ENCODE results near the gene C2orf81.
"Not testable (repeated sequence)": the region's sequence is repeated elsewhere in the genome, so short reads cannot be mapped to it uniquely, and the experiment has no call there.

Gene C2orf81

DNA sequence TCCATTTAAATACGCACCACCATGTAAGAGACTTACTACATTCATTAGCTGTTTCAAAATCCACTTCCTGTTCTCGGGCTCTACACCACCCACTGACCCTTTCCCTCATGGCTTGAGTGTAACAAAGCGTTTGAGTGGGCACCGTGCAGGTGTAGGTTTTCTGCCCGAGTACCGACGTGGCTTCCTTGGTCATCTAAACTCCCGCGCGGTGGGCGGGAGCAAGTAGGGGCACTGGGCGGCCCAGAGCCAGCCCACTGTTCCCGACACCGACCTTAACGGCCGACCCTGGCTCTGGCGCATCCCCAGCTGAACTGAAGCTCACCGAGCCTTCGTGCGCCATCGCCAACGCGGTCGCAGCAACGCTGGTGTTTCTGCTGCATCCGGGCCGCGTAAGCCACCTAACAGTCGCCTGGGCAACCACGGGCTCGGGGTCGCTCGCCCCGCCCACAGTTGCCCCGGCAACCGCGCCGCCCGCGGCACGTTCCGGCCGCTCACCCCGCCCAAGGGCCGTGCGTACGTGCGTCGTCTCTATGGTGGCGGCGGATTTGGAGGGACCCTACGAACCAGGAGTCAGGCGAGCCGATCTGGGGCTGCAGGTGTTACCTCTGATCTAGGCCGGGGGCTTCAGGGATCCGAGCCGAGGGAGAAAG, at the start of gene C2orf81, which contains the start of gene WDR54:
TSS of gene C2orf81 (minus strand) at position 399 of the 650 bp plus-strand sequence. CDS start at position 340, 59 bp downstream.
TSS of gene WDR54 (plus strand) at position 510 of the 650 bp plus-strand sequence. CDS start 424 bp downstream, outside the sequence.
- DNase-seq (ENCODE audit: low read depth in 2 of 2, low spot score in 1 of 2) = peak; percentile 86 to 87

DNA sequence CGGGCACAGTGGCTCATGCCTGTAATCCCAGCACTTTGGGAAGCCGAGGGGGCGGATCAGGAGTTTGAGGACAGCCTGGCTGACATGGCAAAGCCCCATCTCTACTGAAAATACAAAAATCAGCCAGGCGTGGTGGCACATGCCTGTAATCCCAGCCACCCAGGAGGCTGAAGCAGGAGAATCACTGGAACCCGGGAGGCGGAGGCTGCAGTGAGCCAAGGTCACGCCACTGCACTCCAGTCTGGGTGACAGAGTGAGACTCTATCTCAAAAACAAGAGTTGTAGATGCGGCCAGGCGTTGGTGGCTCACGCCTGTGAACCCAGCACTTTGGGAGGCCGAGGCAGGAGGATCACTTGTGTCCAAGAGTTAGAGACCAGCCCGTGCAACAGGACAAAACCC, 49.3 kb upstream of the C2orf81 start:
- not testable (repeated sequence) for DNase-seq (ENCODE audit: low read depth in 2 of 2, low spot score in 1 of 2)

DNA sequence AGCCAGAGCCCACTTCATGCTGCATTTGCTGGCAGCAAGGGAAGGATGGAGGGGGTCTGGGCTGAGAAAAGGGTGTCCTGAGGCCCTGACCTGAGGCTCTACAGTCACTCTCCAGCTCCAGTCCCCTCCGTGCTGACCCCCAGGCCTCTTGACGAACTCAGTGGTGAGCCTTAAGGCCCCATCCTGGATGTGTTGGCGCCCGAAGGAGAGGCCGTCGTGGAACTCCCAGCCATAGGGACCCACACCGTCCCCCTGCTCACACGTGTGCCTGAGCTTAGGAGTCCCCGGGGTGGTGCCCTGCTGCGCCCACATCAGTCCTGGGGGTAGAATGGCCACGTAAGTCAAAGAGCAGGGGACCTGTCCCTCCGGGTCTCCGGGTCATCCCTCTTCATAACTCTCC, 43.0 kb upstream of the C2orf81 start:
- DNase-seq (ENCODE audit: low read depth in 2 of 2, low spot score in 1 of 2) = no peak

DNA sequence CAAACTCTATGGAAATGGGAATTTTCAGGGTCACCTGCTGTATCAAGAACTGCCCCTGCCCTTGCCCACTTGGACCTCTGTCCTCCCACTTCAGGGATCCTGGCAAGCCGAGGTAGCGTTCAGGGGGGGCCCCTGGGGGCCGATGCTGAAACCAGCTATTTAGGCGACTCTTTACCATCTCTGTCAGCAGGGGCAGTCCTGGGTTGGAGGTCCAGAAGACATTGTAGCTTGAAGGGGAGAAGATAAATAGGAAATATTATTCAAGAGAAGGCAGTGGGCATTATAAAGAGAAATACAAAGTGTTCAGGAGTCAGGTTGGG, 41.3 kb upstream of the C2orf81 start:
- DNase-seq (ENCODE audit: low read depth in 2 of 2, low spot score in 1 of 2) = no peak

DNA sequence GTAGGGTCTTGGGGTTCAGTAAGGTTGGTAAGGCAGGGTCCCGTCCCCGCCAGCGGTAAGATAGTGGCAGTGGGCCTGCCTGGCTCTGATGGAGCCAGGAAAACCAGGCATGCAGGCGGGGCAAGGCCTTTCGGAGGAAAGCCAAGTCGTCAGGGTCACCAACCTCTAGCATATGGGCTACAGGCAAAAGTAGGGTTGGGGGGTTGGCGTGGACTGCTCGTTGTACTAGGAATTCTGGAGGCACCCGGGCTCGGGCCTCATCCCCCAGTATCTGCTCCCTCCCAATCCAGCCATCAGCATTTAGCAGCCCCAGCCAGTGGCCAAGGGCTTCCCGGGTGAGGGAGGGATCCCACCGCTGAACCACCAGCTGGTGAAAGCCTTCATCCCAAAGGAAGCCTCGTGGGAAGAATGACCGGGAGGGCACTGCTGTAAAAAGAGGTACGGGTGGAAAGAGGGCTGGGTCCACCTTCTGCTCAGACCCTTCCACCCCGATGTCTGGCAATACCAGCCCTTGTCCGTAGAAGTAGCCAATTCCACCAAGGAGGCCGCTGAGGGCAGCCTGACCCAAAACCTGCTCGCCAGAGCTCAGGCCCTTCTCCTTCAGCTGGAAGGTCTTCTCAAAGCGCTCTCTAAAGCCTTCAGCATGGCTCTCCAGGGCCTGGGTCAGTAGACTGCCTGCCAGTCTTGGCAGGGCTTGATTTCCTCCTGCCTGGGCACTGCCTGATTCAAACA, 40.8 kb upstream of the C2orf81 start:
- DNase-seq (ENCODE audit: low read depth in 2 of 2, low spot score in 1 of 2) = no peak

DNA sequence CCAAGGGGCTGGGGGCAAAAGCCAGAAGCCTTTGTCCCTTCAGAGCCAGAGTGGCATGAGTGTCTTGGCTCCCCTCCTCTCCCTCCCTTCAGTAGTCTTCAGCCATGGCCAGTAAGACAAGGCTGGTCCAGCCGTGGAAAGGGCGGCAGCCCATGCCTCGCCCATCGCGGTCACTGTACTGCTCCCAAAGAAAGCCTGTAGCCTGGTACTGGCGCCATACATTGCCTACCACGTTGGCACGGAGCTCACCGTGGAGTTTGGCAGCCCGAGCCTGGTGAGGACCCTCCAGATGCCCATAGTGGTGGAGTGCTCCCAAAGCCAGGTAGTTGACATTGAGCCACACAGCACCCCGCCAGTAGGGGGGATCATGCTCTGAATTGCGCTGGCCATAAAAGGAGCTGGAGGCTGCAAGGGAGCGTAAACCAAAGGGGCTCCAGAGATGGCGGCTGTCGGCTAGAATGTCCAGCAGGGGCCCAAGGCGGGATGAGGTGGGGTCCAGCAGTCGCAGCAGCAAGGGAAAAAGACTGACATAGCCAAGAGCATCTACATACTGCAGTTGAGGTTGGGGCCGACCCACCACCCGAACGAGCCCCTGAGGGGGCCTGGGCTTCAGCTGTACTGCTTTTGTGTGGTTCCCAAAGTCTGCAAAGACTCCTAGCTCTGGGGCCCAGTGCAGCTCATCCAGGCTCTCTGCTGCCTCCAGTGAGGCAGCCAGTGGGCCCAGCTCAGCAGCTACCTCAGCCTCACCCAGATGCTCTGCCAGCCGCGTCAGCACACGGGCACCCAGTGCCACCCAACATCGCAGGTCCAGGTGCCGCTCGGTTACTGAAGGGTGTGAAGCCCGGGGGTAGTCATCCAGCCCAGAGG, 40.0 kb upstream of the C2orf81 start:
- DNase-seq (ENCODE audit: low read depth in 2 of 2, low spot score in 1 of 2) = no peak

DNA sequence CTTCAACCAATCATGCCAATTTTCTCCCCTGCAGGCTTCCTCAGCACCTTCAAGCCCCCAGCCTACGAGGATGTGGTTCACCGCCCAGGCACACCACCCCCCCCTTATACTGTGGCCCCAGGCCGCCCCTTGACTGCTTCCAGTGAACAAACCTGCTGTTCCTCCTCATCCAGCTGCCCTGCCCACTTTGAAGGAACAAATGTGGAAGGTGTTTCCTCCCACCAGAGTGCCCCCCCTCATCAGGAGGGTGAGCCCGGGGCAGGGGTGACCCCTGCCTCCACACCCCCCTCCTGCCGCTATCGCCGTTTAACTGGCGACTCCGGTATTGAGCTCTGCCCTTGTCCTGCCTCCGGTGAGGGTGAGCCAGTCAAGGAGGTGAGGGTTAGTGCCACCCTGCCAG, 38.8 kb upstream of the C2orf81 start:
- DNase-seq (ENCODE audit: low read depth in 2 of 2, low spot score in 1 of 2) = not testable (repeated sequence)

DNA sequence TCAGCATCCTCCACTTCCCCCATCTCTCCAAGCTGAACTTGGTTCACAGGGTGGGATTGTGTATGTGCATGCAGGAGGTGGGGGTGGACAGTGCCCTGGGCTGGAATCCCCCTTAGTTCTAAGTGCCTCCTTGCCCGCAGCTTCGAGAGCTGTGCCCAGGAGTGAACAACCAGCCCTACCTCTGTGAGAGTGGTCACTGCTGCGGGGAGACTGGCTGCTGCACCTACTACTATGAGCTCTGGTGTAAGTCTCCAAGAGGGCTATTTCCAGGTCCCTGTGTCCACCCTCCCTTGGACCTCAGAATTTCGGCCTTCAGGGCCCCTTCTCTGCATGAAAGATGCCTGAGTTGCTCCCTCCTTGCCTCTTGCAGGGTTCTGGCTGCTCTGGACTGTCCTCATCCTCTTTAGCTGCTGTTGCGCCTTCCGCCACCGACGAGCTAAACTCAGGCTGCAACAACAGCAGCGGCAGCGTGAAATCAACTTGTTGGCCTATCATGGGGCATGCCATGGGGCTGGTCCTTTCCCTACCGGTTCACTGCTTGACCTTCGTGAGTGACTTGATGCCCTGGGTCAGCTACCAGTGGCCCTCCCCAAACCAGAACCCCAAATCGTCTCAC, 38.2 kb upstream of the C2orf81 start:
- not testable (repeated sequence) for DNase-seq (ENCODE audit: low read depth in 2 of 2, low spot score in 1 of 2)

DNA sequence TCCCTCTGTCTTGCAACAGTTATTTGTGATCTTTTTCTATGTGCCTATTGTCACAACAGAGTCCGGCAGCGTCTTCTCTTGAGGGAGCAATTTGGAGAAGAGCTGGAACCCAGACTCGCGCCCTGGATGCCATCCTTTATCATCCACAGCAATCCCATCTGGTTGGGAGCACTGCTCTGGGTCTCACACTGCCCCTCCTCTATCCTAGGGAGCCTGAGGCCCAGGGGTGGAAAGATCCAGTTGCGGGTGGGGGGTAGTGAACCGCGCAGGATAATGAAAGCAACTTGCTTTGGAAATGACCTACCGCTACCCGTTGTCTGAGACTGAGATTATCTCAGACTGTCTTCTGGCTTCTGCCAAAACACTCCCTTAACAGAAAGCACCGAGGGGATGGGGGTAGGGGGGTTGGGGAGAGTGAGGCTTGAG, 37.5 kb upstream of the C2orf81 start:
- DNase-seq (ENCODE audit: low read depth in 2 of 2, low spot score in 1 of 2) = no peak

DNA sequence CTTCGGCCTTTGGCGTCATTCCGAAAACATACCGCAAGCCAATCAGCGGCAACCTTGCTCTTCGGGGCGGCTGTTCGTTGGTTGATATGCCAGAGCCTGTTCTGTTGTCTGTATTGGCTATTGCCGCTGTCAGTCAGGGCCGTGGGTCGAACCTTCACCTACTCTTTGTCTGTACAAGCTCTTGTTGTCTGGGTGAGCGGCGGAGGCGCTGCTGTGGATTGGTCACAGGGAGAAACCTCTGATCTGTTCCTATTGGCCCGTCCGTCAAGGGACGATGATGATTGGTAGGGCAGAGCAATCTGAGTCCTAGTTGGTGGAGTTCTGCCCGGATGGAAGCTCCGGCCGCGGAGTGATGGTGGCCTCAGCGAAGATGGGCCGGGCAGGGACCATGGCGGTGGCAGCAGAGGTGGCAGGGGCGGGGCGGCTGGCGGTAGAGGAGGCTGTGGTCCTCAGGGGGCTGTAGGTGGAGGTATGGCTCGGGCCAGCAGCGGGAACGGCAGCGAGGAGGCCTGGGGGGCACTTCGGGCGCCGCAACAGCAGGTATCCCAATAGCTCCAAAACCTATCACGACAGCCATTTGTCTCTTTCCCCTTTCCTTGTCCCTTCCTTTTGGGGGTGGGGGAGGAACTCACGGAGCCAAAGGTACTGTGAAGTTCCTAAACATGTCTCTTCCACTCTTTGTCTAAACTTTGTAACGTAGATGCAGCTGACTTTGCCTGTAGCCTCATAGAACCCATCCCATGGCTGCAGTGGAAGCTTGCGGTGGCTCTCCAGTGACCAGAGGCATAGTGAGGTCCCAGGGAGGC, 36.9 kb upstream of the C2orf81 start, which contains the start of gene WBP1:
TSS of gene WBP1 (plus strand) at position 307 of the 806 bp plus-strand sequence. CDS start at position 472, 165 bp downstream.
- peak; percentile 89 to 97 for DNase-seq (ENCODE audit: low read depth in 2 of 2, low spot score in 1 of 2)

DNA sequence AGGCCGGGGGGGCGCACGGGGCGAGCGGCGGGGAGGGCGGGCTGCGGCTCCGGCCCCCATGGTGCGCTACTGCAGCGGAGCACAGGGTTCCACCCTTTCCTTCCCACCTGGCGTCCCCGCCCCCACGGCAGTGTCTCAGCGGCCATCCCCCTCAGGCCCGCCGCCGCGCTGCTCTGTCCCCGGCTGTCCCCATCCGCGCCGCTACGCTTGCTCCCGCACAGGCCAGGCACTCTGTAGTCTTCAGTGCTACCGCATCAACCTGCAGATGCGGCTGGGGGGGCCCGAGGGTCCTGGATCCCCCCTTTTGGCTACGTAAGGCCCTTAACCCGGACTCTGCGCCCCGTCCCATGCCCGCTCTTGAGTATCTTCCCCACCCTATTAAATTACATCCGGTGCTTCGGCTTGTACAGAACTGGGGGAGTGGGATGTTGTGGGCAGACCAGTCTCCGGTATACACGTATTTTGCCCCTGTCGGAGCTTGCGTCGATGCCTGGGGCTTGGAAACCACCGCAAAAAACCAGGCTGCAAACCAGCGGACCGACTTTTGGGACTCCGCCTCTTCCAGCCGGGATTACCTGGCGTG, 36.2 kb upstream of the C2orf81 start:
- peak; percentile 60 to 72 for DNase-seq (ENCODE audit: low read depth in 2 of 2, low spot score in 1 of 2)

DNA sequence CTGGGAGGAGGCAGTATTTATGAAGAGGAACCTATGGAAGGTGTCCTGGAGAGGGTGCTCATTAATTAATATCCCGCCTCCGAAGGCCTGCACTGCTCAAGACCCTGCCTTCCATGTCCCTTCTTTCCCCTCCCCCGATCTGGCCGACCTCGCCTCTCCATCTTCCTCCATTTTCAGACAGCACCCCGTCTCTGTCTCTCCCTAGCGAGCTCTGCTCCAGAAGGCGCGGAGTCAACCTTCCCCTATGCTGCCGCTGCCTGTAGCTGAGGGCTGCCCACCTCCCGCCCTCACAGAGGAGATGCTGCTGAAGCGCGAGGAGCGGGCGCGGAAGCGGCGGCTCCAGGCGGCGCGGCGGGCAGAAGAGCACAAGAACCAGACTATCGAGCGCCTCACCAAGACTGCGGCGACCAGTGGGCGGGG, 35.7 kb upstream of the C2orf81 start:
- DNase-seq (ENCODE audit: low read depth in 2 of 2, low spot score in 1 of 2) = no peak

DNA sequence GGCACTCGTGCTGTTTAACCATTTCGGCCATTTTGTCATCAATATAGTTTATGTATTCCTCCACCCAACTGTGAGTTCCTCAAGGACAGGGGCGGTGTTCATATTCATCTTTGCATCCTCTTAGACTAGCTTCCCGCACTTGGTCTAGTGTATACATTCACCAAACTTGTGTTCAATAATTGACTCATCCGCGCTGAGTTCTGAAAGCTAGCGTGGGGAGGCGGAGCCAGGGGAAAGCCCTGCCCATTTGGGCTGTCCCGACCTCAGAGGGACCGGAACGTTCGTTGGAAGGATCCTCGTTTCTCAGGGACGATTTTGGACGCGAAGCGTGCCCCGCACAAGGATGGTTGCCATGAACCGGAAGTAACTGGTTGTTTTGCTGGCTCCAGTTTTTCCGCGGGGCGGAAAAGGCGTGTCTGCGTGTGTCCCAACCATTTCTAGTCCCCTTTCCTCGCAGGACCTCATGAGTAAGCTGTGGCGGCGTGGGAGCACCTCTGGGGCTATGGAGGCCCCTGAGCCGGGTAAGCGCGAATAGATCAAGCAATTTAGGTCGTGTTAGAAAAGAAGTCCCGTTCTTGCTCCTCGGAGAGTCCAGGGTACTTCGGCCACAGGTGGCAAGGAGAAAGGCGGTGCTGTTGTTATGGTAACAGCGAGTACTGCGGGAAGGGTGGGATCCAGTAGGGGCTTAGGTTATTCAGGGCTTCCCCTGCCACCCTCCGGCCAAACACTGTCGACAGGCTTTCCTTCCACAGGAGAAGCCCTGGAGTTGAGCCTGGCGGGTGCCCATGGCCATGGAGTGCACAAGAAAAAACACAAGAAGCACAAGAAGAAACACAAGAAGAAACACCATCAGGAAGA, 33.5 kb upstream of the C2orf81 start, which contains the start of gene INO80B:
TSS of gene INO80B (plus strand) at position 434 of the 858 bp plus-strand sequence. CDS start at position 464, 30 bp downstream.
- peak; percentile 83 to 94 for DNase-seq (ENCODE audit: low read depth in 2 of 2, low spot score in 1 of 2)

DNA sequence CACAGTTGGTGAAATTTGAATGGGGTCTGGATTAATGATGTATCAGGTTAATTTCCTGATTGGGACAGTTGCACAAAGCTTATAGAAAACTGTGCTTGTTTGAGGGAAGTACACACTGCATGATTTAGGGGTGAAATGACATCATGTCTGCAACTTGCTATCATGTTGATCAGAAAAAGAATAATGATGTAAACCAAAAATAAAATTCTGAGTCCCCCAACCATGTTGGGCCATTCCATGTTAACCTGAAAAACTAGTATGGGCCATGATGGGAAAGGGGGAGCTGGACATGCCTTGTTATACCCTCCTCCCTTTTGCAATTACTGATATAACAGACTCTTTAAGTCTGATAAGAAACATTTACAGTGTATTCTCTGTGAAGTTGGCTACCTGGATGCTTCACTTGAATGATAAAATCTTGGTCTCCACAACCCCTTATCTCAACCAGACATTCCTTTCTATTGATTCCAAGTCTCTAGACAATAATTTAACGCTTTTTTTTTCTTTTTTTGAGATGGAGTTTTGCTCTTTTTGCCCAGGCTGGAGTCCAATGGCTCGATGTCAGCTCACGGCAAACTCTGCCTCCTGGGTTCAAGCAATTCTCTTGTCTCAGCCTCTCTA, 29.3 kb upstream of the C2orf81 start:
- no peak for DNase-seq (ENCODE audit: low read depth in 2 of 2, low spot score in 1 of 2)

DNA sequence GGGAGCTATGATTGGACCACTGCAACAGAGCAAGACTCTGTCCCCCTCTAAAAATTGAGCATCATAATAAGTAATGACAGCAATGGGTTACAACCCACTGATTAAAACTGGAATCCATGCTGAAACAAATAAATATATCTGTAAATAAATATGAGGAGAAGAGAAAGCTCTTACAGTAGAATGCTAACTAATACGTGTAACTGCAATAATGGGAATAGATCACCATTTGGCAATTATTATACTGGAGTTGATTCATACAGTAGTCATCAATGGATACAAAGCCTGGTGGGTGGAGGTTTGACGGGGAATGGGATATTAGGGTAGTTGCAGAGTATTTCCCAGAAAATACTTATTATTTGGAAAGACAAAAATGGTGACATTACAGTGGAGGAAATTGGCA, 27.4 kb upstream of the C2orf81 start:
- DNase-seq (ENCODE audit: low read depth in 2 of 2, low spot score in 1 of 2) = no peak

DNA sequence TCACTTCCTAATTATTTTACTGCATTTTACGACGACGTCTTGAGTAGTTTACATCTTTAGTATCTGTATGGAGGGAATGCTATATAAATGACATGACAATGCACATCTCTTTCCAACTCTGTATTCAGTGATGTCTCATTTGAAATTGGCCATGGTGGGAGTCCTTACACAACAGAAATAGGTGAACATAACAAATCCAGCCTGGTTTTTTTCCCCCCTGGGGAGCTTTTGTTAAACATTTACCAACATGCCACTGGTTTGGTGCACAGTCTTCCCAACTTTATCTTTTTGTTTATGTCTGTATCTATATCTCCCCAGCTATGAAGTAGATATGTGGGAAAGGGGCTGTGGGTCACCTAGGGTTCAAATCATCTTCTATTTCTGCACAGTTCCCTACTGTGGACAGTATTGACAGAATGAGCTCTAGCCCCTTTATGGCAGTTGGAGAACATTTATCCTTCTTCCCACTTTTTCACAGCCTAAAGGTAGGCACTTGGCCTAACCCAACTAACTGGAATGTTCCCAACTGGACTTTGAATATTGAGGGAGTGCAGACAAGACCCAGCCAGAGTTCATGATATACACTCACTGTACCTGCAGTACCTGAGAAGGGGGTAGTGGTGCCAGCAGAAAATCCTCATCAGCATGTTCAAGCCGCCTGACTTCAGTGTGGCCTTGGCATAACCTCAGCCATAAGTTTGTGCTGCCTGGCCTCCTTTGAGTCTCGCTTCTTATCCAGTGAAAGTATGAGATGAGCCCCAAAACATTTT, 26.0 kb upstream of the C2orf81 start:
- DNase-seq (ENCODE audit: low read depth in 2 of 2, low spot score in 1 of 2) = no peak

DNA sequence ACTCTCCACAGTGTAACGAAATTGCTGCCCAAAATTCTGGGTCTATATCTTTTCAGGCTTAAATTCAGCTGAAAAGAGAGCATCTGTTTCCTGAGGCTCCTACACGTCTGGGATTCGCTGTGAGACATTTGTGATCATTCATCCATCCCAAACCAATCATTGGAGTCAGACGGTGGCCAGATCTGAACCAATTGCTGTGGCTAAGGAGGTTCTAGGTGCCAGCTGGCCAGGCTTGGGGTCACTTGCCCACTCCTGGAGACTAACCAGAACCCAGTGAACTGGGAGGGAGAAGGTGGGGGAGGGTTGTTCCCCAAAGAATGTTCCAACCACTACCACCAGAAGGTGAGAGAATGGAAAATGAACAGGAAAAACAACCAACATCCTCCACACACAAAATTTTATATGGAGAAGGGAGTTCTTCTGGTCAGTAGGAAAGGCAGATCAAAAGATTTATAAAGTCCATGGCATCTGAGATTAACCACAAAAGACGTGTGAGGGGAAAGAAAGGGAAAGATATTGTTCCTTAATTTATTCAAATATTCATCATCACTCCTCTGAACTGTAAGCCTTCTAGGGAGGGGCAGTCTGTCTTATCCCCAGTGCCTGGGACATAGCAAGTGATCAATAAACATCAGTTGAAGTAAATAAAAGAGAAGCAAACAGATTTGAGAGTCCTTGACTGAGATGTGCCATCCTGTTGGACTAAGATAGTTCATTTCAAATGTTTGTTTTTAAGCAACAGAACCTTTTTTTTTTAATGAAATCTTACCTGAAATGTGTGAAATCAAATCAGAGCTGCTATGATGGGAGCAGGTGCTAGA, 23.3 kb upstream of the C2orf81 start:
- no peak for DNase-seq (ENCODE audit: low read depth in 2 of 2, low spot score in 1 of 2)
